ENCODE data around the gene C2CD3. TPM values are rescaled to one million over a fixed set of nuclear protein-coding genes. Genes with fewer than 3 reads are reported as not detected.
"Not testable (repeated sequence)": the region's sequence is repeated elsewhere in the genome, so short reads cannot be mapped to it uniquely, and the experiment has no call there.

Gene C2CD3
- total RNA-seq, 1 donor = 23.3 TPM

GRCh38 chr11:74072721-74073120 lies 98.1 kb downstream of the C2CD3 start:
- H3K9me3 ChIP-seq (ENCODE audit: low read depth, low read length) = no peaks in the 10 kb centered on the region
- no peaks in the 10 kb centered on the region for H3K4me1 ChIP-seq (ENCODE audit: insufficient read depth, low read length)
- H3K27me3 ChIP-seq (ENCODE audit: insufficient read depth, low read length) = no peaks in the 10 kb centered on the region
- H3K4me3 ChIP-seq (ENCODE audit: low read length) = no peak overlapping the region

DNA sequence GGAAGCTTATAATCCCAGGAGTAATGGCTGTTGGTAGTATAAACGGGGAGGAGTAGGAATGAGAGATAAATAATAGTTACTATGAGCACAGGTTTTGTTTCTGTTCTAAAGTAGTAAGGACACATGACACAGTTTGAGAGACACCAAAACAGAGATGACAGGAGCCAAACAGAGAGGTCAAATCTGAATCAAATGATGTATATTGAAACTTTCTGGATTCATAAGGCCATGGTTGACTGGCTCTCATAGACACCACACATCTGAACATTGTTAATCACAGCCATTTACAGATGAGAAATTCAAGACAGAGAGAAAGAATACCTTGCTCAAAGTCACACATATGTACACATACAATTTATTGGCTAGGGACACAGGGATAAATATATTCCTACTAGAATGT lies 98.5 kb downstream of the C2CD3 start:
- no peaks in the 10 kb centered on the region for H3K9me3 ChIP-seq (ENCODE audit: low read depth, low read length)
- no peak overlapping the region for H3K4me3 ChIP-seq (ENCODE audit: low read length)
- no peaks in the 10 kb centered on the region for H3K27me3 ChIP-seq (ENCODE audit: insufficient read depth, low read length)
- H3K4me1 ChIP-seq (ENCODE audit: insufficient read depth, low read length) = no peaks in the 10 kb centered on the region

DNA sequence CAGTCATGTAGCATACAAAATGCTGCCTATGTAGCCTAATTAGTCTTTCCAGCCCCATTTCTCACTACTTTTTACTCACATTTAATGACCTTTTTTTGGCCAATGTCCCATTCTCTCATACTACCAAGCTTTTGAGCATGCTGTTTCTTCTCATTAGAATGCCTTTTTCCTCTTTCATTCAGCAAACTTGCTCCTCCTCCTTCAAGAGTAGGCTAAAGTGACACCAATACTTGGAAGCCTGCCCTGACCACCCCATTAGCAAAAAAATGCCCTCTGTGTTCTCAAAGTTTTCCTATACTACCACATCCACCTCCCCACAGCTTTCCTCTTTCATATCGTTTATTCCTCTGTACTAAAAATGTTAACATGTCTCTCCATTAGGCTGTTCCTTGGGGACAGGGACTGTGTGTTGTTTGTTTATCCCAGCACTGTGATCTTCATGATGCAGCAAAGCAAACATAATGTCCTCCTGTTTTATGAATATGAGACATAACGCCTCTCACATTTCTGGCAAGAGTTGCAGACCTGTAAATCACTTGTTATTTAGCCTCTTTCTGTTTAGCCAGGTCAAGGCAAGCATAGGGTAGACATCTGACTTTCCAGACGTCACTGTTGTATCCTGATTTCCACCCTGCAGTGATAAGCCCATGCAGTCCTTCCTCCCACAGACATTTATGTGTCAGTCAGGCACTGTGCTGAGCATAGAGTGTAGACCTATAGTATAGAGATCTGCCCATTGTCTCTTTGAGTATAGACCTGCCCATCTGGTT lies 99.9 kb downstream of the C2CD3 start:
- H3K4me1 ChIP-seq (ENCODE audit: insufficient read depth, low read length) = no peaks in the 10 kb centered on the region
- no peak overlapping the region for H3K4me3 ChIP-seq (ENCODE audit: low read length)
- no peaks in the 10 kb centered on the region for H3K9me3 ChIP-seq (ENCODE audit: low read depth, low read length)
- no peaks in the 10 kb centered on the region for H3K27me3 ChIP-seq (ENCODE audit: insufficient read depth, low read length)

- no peaks in the 10 kb centered on the region for H3K27me3 ChIP-seq (ENCODE audit: insufficient read depth, low read length)
- no peaks in the 10 kb centered on the region for H3K4me1 ChIP-seq (ENCODE audit: insufficient read depth, low read length)
- no peaks in the 10 kb centered on the region for H3K9me3 ChIP-seq (ENCODE audit: low read depth, low read length)
- H3K4me3 ChIP-seq (ENCODE audit: low read length) = no peak overlapping the region
These were observed 101.4 kb downstream of the C2CD3 start for GRCh38 chr11:74069146-74070046.

DNA sequence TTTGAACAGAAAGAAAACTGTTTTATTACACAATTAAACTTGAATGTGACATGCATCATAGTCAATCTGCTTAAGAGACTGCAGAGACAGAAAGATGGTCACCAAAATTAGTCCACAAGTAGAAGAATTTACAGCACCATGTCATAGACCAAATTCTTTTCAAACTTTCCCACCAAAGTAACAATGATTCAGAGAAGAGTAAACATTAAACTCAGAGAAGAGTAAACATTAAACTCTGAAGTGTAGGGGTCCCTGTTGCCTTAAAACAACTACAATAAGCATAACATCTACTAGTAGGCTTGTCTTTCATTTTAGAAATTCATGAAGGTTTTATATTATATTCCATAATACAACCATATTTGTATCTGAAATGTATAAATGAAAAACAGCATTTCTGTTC lies 104.1 kb downstream of the C2CD3 start:
- not testable (repeated sequence) for H3K4me1 ChIP-seq (ENCODE audit: insufficient read depth, low read length); H3K9me3 ChIP-seq (ENCODE audit: low read depth, low read length); H3K4me3 ChIP-seq (ENCODE audit: low read length); H3K27me3 ChIP-seq (ENCODE audit: insufficient read depth, low read length)

- H3K4me1 ChIP-seq (ENCODE audit: insufficient read depth, low read length); H3K4me3 ChIP-seq (ENCODE audit: low read length); H3K27me3 ChIP-seq (ENCODE audit: insufficient read depth, low read length); H3K9me3 ChIP-seq (ENCODE audit: low read depth, low read length): not testable (repeated sequence)
These were observed 105.3 kb downstream of the C2CD3 start for GRCh38 chr11:74065534-74065933.

DNA sequence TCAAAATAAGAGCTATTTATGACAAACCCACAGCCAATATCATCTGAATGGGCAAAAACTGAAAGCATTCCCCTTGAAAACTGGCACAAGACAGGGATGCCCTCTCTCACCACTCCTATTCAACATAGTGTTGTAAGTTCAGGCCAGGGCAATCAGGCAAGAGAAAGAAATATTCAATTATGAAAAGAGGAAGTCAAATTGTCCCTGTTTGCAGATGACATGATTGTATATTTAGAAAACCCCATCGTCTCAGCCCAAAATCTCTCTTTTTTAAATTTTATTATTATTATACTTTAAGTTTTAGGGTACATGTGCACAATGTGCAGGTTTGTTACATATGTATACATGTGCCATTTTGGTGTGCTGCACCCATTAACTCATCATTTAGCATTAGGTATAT lies 107.2 kb downstream of the C2CD3 start:
- not testable (repeated sequence) for H3K4me3 ChIP-seq (ENCODE audit: low read length); H3K4me1 ChIP-seq (ENCODE audit: insufficient read depth, low read length); H3K27me3 ChIP-seq (ENCODE audit: insufficient read depth, low read length); H3K9me3 ChIP-seq (ENCODE audit: low read depth, low read length)

DNA sequence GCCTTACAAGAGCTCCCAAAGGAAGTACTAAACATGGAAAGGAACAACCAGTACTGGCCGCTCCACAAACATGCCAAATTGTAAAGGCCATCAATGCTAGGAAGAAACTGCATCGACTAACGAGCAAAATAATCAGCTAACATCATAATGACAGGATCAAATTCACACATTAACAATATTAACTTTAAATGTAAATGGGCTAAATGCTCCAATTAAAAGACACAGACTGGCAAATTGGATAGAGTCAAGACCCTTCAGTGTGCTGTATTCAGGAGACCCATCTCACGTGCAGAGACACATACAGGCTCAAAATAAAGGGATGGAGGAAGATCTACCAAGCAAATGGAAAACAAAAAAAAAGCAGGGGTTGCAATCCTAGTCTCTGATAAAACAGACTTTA lies 109.2 kb downstream of the C2CD3 start:
- H3K27me3 ChIP-seq (ENCODE audit: insufficient read depth, low read length); H3K9me3 ChIP-seq (ENCODE audit: low read depth, low read length); H3K4me1 ChIP-seq (ENCODE audit: insufficient read depth, low read length); H3K4me3 ChIP-seq (ENCODE audit: low read length): not testable (repeated sequence)

- Histone ChIP-seq H3K4me3 (ENCODE audit: low read length) (no peak overlapping the region), H3K9me3 (ENCODE audit: low read depth, low read length) (no peaks in the 10 kb centered on the region), H3K4me1 (ENCODE audit: insufficient read depth, low read length) (no peaks in the 10 kb centered on the region), H3K27me3 (ENCODE audit: insufficient read depth, low read length) (no peaks in the 10 kb centered on the region)
These were observed 113.3 kb downstream of the C2CD3 start for GRCh38 chr11:74057249-74058151.

- Histone ChIP-seq H3K4me3 (ENCODE audit: low read length) (no peak overlapping the region), H3K4me1 (ENCODE audit: insufficient read depth, low read length) (no peaks in the 10 kb centered on the region), H3K9me3 (ENCODE audit: low read depth, low read length) (no peaks in the 10 kb centered on the region), H3K27me3 (ENCODE audit: insufficient read depth, low read length) (no peaks in the 10 kb centered on the region)
These were observed 114.9 kb downstream of the C2CD3 start for GRCh38 chr11:74055938-74056337.

DNA sequence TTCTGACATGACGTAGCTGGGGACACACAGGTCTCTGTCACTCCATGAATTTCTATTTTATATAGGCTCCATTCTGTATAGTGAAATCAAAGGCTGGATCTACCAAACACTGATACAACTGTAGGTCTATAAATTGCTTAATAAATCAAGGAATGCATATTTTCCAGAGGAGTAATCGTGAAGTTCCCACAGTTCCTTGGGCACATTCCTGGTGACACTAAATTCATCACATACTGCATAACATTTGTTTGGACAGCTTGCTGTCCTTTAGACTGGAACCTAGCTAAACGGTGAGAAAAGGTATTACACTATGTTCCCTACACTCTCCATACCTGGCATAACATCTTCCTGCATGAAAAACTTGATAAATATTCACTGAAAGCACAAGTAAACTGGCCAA lies 120.3 kb downstream of the C2CD3 start:
- Histone ChIP-seq H3K9me3 (ENCODE audit: low read depth, low read length) (no peaks in the 10 kb centered on the region), H3K4me3 (ENCODE audit: low read length) (no peak overlapping the region), H3K27me3 (ENCODE audit: insufficient read depth, low read length) (no peaks in the 10 kb centered on the region)

GRCh38 chr11:74048993-74049392 lies 121.8 kb downstream of the C2CD3 start:
- H3K27me3 ChIP-seq (ENCODE audit: insufficient read depth, low read length) = no peaks in the 10 kb centered on the region
- no peaks in the 10 kb centered on the region for H3K9me3 ChIP-seq (ENCODE audit: low read depth, low read length)
- no peak overlapping the region for H3K4me3 ChIP-seq (ENCODE audit: low read length)
- H3K4me1 ChIP-seq (ENCODE audit: insufficient read depth, low read length) = no peaks in the 10 kb centered on the region

More for the DNA sequence above, 120.3 kb downstream of the C2CD3 start:
- no peaks in the 10 kb centered on the region for H3K4me1 ChIP-seq (ENCODE audit: insufficient read depth, low read length)

DNA sequence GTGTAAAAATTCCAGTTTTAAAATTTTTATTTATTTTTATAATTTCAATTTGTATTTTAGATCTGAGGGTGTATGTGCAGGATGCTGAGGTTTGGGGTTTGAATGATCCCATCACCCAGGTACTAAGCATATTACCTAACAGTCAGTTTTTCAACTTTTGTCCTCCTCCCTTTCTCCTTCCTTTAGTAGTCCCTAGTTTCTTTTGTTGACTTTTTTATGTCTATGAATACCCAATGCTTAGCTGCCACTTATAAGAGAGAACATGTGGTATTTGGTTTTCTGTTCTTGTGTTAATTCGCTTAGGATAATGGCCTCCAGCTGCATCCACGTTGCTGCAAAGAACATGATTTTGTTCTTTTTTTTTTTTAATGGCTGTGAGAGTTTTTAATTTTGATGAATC lies 126.3 kb downstream of the C2CD3 start:
- Histone ChIP-seq H3K4me1 (ENCODE audit: insufficient read depth, low read length) (no peaks in the 10 kb centered on the region), H3K9me3 (ENCODE audit: low read depth, low read length) (no peaks in the 10 kb centered on the region), H3K4me3 (ENCODE audit: low read length) (no peak overlapping the region), H3K27me3 (ENCODE audit: insufficient read depth, low read length) (no peaks in the 10 kb centered on the region)

- Histone ChIP-seq H3K4me3 (ENCODE audit: low read length) (no peak overlapping the region), H3K27me3 (ENCODE audit: insufficient read depth, low read length) (no peaks in the 10 kb centered on the region)
These were observed 127.4 kb downstream of the C2CD3 start for GRCh38 chr11:74043450-74043849.

GRCh38 chr11:74037309-74037708 lies 133.5 kb downstream of the C2CD3 start:
- Histone ChIP-seq H3K9me3 (ENCODE audit: low read depth, low read length) (no peaks in the 10 kb centered on the region), H3K4me1 (ENCODE audit: insufficient read depth, low read length) (no peaks in the 10 kb centered on the region)

More at GRCh38 chr11:74043450-74043849, 127.4 kb downstream of the C2CD3 start:
- Histone ChIP-seq H3K4me1 (ENCODE audit: insufficient read depth, low read length) (no peaks in the 10 kb centered on the region), H3K9me3 (ENCODE audit: low read depth, low read length) (no peaks in the 10 kb centered on the region)

More at GRCh38 chr11:74037309-74037708, 133.5 kb downstream of the C2CD3 start:
- no peaks in the 10 kb centered on the region for H3K27me3 ChIP-seq (ENCODE audit: insufficient read depth, low read length)
- H3K4me3 ChIP-seq (ENCODE audit: low read length) = no peak overlapping the region
